Muscle layer of colon (tissue), 2 donors: ENCODE measurements around the gene RNF44.
"Not testable (repeated sequence)": the region's sequence is repeated elsewhere in the genome, so short reads cannot be mapped to it uniquely, and the experiment has no call there.

Source experiments
- H3K27ac ChIP-seq: one replicate; pipeline ENCODE4 v1.7.0; 2013; ENCODE audit warnings: low read depth, mild to moderate bottlenecking, low read length, moderate library complexity
- H3K27me3 ChIP-seq, 2 donors: one replicate each; pipeline ENCODE4 v1.7.0; 2013; ENCODE audit warnings: low read length in 2 of 2, mild to moderate bottlenecking in 2 of 2; ENCODE audit not compliant: insufficient read depth in 2 of 2, control insufficient read depth in 1 of 2
- H3K36me3 ChIP-seq: one replicate; pipeline ENCODE4 v1.7.0; 2013; ENCODE audit warnings: mild to moderate bottlenecking, low read length; ENCODE audit not compliant: insufficient read depth
- H3K4me1 ChIP-seq: one replicate; pipeline ENCODE4 v1.7.0; 2013; ENCODE audit warnings: mild to moderate bottlenecking, low read length; ENCODE audit not compliant: insufficient read depth
- H3K4me3 ChIP-seq, 2 donors: one replicate each; pipeline ENCODE4 v1.7.0; 2013; ENCODE audit warnings: low read length in 2 of 2, low read depth in 1 of 2, mild to moderate bottlenecking in 1 of 2, moderate library complexity in 1 of 2
- H3K9ac ChIP-seq: one replicate; pipeline ENCODE4 v1.7.0; 2013; ENCODE audit warnings: low read length
- H3K9me3 ChIP-seq: one replicate; pipeline ENCODE4 v1.7.0; 2013; ENCODE audit warnings: mild to moderate bottlenecking, low read length
- donor health status: abdominal sarcoma.
- donor health status: Adenocarcinoma of cecum.

The RNF44 gene

DNA sequence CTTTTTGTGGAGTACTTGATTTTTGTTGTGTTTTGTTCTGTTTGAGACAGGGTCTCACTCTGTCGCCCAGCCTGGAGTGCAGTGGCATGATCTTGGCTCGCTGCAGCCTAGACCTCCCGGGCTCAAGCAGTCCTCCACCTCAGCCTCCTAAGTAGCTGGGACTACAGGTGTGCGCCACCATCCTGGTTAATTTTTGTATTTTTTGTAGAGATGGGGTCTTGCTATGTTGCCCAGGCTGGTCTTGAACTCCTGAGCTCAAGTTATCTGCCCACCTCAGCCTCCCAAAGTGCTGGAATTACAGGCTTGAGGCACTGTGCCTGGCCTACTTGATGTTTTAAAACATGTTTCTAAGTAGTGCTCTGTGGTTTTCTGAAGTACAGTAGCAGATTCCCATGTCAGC, 50.0 kb downstream of the RNF44 start:
- not testable (repeated sequence) for H3K9ac ChIP-seq, H3K4me1 ChIP-seq, H3K27me3 ChIP-seq, H3K27ac ChIP-seq, H3K9me3 ChIP-seq, H3K4me3 ChIP-seq
- H3K36me3 ChIP-seq: peaks cover 19% of the 10 kb centered on the region

DNA sequence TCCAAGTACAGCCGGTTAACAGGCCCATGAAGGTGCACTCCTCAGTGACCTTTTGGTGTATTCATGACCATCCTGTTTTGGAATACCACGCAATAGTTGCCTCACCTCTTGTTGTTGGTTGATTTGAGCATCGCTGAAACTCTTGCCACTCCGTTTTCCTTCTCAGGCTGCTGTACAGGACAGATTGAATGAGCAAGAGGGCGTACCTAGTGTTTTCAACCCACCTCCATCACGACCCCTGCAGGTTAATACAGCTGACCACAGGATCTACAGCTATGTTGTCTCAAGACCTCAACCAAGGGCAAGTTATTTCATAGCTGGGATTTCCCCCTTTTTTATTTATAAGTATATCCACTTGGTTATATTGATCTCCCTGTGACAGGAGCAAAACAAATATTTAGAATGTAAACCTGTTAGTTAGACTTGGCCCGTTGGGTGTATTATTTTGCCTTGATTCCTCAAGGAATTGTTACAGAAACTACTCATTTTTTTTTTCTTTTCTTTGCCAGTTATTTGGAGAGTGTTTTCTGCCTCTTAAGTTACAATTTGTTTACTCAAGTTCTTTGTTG, 50.9 kb downstream of the RNF44 start:
- Histone ChIP-seq H3K27ac (no peak overlapping the region), H3K27me3 (no peaks in the 10 kb centered on the region), H3K4me3 (no peak overlapping the region), H3K4me1 (no peaks in the 10 kb centered on the region), H3K36me3 (peaks cover 15% of the 10 kb centered on the region), H3K9ac (no peak overlapping the region), H3K9me3 (no peaks in the 10 kb centered on the region)

DNA sequence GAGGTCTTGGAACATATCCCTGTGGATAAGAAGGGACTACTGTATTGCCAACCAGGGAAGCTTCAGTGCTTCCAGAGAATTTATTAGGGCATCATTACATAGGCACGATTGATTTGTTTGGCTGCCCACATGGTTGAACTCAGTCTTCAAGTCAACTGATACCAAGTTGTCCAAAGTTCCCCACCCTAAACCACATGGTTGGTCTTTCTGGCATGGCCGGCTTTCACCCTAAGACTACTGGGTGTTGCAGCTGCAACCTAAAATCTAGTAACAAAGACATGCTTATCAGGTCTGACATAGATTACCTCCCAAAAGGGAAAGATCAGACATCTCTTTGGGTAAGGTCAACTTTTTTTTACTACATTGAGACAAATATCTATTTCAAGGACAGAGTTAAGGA, 52.0 kb downstream of the RNF44 start:
- no peaks in the 10 kb centered on the region for H3K4me1 ChIP-seq
- no peak overlapping the region for H3K9ac ChIP-seq
- no peak overlapping the region for H3K27ac ChIP-seq
- H3K27me3 ChIP-seq: no peaks in the 10 kb centered on the region
- H3K36me3 ChIP-seq: peaks cover 19% of the 10 kb centered on the region
- H3K9me3 ChIP-seq: no peaks in the 10 kb centered on the region
- no peak overlapping the region for H3K4me3 ChIP-seq

- no peaks in the 10 kb centered on the region for H3K4me1 ChIP-seq
- H3K27me3 ChIP-seq: no peaks in the 10 kb centered on the region
- no peak overlapping the region for H3K9ac ChIP-seq
- H3K27ac ChIP-seq: no peak overlapping the region
- no peaks in the 10 kb centered on the region for H3K9me3 ChIP-seq
- peaks cover 21% of the 10 kb centered on the region for H3K36me3 ChIP-seq
- H3K4me3 ChIP-seq: no peak overlapping the region
Measured at GRCh38 chr5:176481711-176482110, 55.5 kb downstream of the RNF44 start.
